ENCODE data around the gene ACE. TPM values are rescaled to one million over a fixed set of nuclear protein-coding genes. Genes with fewer than 3 reads are reported as not detected.
"Not testable (repeated sequence)": the region's sequence is repeated elsewhere in the genome, so short reads cannot be mapped to it uniquely, and the experiment has no call there.

ACE gene
- polyA plus RNA-seq, 1 donor (not counting 4 experiments of a cell fraction or from before 2014, with no cell fraction given): 0.07 TPM

DNA sequence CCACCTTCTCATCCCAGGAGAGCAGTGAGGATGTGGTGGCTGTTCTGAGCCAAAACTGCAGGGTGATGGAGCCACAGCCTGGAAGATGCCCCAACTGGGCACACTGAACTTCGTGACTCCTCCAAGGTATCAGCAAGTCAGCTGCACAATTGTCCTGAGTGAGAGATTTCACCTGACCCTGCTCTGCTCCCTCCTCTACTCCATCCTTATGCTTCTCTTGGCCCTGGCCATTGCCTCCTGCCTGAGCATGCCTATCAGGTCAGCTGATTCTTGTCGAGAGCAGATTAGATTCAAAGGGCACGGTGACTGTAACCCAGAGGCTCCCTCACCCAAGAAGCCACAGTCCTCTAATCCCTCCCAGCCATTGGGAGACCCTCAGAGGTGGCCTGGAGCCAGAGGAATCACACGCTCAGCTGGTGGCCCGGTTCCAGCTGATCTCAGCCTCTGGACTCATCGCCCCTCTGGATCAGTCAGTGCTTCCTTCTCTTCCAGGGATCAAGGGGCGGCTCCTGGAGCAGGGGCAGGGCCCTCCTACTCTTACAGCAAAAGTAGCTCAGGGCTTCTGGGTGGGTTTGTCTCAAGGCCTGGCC is 23.8 kb upstream of the ACE start:
- Histone ChIP-seq H3K36me3 (ENCODE audit: control insufficient read depth in 2 of 2, extremely low read depth in 1 of 2, insufficient read depth in 2 of 2, low read length in 2 of 2) (no peaks in the 10 kb centered on the region), H3K79me2 (ENCODE audit: control insufficient read depth, insufficient read depth, low read length) (no peaks in the 10 kb centered on the region), H2AFZ (ENCODE audit: control insufficient read depth, low read length) (no peak overlapping the region), H3K9me3 (ENCODE audit: control insufficient read depth, low read depth, low read length) (no peaks in the 10 kb centered on the region), H3K9me1 (ENCODE audit: control insufficient read depth, extremely low read depth, insufficient read depth, low read length) (no peaks in the 10 kb centered on the region), H3K4me2 (ENCODE audit: control insufficient read depth, extremely low read depth, insufficient read depth, low read depth, low read length) (no peak overlapping the region), H4K20me1 (ENCODE audit: control insufficient read depth, extremely low read depth, insufficient read depth, low read length) (no peaks in the 10 kb centered on the region), H3K4me3 (ENCODE audit: control insufficient read depth in 2 of 3, extremely low read depth in 1 of 3, insufficient read depth in 2 of 3, low read depth in 1 of 3, low read length in 3 of 3) (no peak overlapping the region), H3K4me1 (ENCODE audit: control insufficient read depth, extremely low read depth, insufficient read depth, low read length) (no peaks in the 10 kb centered on the region), H3K27me3 (ENCODE audit: control insufficient read depth, extremely low read depth, insufficient read depth, low read length) (peaks cover 10% of the 10 kb centered on the region), H3K9ac (ENCODE audit: control insufficient read depth, extremely low read depth, insufficient read depth, low read length) (no peak overlapping the region), H3K27ac (ENCODE audit: control insufficient read depth, insufficient read depth, low read length) (no peak overlapping the region)
- no peak for TF ChIP-seq EZH2 (IDR thresholded peaks at IDR 0.05; ENCODE audit: low read length)
- FAIRE-seq (no peak), DNase-seq (ENCODE audit: low read depth, low spot score) (no peak)
- dilution Hi-C loops (cut with MboI; ENCODE audit: extremely low pct_ligation_motif_present, low sequenced_read_pairs): no loop called here

DNA sequence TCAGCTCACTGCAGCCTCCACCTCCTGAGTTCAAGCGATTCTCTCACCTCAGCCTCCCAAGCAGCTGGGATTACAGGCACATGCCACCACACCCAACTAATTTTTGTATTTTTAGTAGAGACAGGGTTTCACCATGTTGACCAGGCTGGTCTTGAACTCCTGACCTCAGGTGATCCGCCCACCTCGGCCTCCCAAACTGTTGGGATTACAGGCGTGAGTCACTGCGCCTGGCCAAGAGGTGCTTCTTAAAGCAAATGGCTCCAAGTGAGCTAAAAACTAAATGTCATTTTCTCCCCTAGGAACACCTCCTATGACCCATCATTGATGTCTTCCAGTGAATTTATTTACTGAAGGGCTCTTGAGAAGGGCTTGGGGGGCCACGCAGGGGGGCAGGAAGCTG is 22.5 kb upstream of the ACE start:
- H3K4me3 ChIP-seq (ENCODE audit: control insufficient read depth in 2 of 3, extremely low read depth in 1 of 3, insufficient read depth in 2 of 3, low read depth in 1 of 3, low read length in 3 of 3); H2AFZ ChIP-seq (ENCODE audit: control insufficient read depth, low read length); H3K9me3 ChIP-seq (ENCODE audit: control insufficient read depth, low read depth, low read length); H3K79me2 ChIP-seq (ENCODE audit: control insufficient read depth, insufficient read depth, low read length); DNase-seq (ENCODE audit: low read depth, low spot score); H3K9me1 ChIP-seq (ENCODE audit: control insufficient read depth, extremely low read depth, insufficient read depth, low read length); H3K4me1 ChIP-seq (ENCODE audit: control insufficient read depth, extremely low read depth, insufficient read depth, low read length); dilution Hi-C loops (cut with MboI; ENCODE audit: extremely low pct_ligation_motif_present, low sequenced_read_pairs); H4K20me1 ChIP-seq (ENCODE audit: control insufficient read depth, extremely low read depth, insufficient read depth, low read length); H3K4me2 ChIP-seq (ENCODE audit: control insufficient read depth, extremely low read depth, insufficient read depth, low read depth, low read length); FAIRE-seq; H3K9ac ChIP-seq (ENCODE audit: control insufficient read depth, extremely low read depth, insufficient read depth, low read length); H3K36me3 ChIP-seq (ENCODE audit: control insufficient read depth in 2 of 2, extremely low read depth in 1 of 2, insufficient read depth in 2 of 2, low read length in 2 of 2); H3K27me3 ChIP-seq (ENCODE audit: control insufficient read depth, extremely low read depth, insufficient read depth, low read length); H3K27ac ChIP-seq (ENCODE audit: control insufficient read depth, insufficient read depth, low read length): not testable (repeated sequence)

DNA sequence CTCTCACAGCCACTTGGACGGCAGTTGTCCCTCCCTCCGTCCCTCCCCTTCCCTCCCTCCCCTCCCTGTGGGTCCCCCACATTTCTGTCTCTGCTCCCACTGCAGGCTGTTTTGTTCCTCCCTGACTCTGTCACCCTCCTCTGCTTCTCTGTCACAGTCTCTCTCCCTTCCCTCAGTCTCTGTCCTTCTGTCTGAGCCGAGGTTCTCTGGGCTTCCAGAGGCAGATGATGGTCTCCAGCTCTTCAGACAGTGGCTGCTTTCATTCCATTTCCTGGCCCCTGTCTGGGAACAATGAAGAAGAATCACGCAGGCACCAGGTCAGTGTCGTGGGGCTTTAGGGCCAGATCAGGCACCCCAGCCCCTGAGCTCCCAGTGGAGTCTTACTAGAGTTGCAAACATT is 21.9 kb upstream of the ACE start:
- Histone ChIP-seq H3K27me3 (ENCODE audit: control insufficient read depth, extremely low read depth, insufficient read depth, low read length) (peaks cover 10% of the 10 kb centered on the region), H4K20me1 (ENCODE audit: control insufficient read depth, extremely low read depth, insufficient read depth, low read length) (no peaks in the 10 kb centered on the region), H3K9me3 (ENCODE audit: control insufficient read depth, low read depth, low read length) (no peaks in the 10 kb centered on the region), H3K4me3 (ENCODE audit: control insufficient read depth in 2 of 3, extremely low read depth in 1 of 3, insufficient read depth in 2 of 3, low read depth in 1 of 3, low read length in 3 of 3) (no peak overlapping the region), H3K9ac (ENCODE audit: control insufficient read depth, extremely low read depth, insufficient read depth, low read length) (no peak overlapping the region), H3K79me2 (ENCODE audit: control insufficient read depth, insufficient read depth, low read length) (no peaks in the 10 kb centered on the region), H3K27ac (ENCODE audit: control insufficient read depth, insufficient read depth, low read length) (no peak overlapping the region), H3K36me3 (ENCODE audit: control insufficient read depth in 2 of 2, extremely low read depth in 1 of 2, insufficient read depth in 2 of 2, low read length in 2 of 2) (no peaks in the 10 kb centered on the region), H2AFZ (ENCODE audit: control insufficient read depth, low read length) (no peak overlapping the region), H3K4me2 (ENCODE audit: control insufficient read depth, extremely low read depth, insufficient read depth, low read depth, low read length) (no peak overlapping the region), H3K4me1 (ENCODE audit: control insufficient read depth, extremely low read depth, insufficient read depth, low read length) (no peaks in the 10 kb centered on the region), H3K9me1 (ENCODE audit: control insufficient read depth, extremely low read depth, insufficient read depth, low read length) (no peaks in the 10 kb centered on the region)
- FAIRE-seq: no peak
- no peak for TF ChIP-seq EZH2 (IDR thresholded peaks at IDR 0.05; ENCODE audit: low read length)
- TF ChIP-seq, protein P1, sequence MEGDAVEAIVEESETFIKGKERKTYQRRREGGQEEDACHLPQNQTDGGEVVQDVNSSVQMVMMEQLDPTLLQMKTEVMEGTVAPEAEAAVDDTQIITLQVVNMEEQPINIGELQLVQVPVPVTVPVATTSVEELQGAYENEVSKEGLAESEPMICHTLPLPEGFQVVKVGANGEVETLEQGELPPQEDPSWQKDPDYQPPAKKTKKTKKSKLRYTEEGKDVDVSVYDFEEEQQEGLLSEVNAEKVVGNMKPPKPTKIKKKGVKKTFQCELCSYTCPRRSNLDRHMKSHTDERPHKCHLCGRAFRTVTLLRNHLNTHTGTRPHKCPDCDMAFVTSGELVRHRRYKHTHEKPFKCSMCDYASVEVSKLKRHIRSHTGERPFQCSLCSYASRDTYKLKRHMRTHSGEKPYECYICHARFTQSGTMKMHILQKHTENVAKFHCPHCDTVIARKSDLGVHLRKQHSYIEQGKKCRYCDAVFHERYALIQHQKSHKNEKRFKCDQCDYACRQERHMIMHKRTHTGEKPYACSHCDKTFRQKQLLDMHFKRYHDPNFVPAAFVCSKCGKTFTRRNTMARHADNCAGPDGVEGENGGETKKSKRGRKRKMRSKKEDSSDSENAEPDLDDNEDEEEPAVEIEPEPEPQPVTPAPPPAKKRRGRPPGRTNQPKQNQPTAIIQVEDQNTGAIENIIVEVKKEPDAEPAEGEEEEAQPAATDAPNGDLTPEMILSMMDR (optimal IDR thresholded peaks at IDR 0.05 in 1 of 3, IDR thresholded peaks at IDR 0.05 in 1 of 3, conservative IDR thresholded peaks at IDR 0.05 in 1 of 3; ENCODE audit: extremely low read depth in 1 of 3, insufficient read depth in 2 of 3, low read length in 3 of 3): no peak
- no peak for DNase-seq (ENCODE audit: low read depth, low spot score)
- dilution Hi-C loops (cut with MboI; ENCODE audit: extremely low pct_ligation_motif_present, low sequenced_read_pairs): no loop called here
